H1 (cell line): ENCODE measurements around the gene DCTN2. TPM values are rescaled to one million over a fixed set of nuclear protein-coding genes. Genes with fewer than 3 reads are reported as not detected.

Source experiments
- CTCF ChIA-PET: fragments of 300-600 bp; sonication (Branson Sonifier 250); formaldehyde crosslinking; loops from one replicate; lab custom pipeline; 2021; ENCODE audit not compliant: partially characterized antibody; lab: Charles Lee
- POLR2A ChIA-PET: fragments of 300-600 bp; sonication (Branson Sonifier 250); formaldehyde crosslinking; loops from one replicate; lab custom pipeline; 2021; ENCODE audit warnings: inconsistent platforms; ENCODE audit not compliant: partially characterized antibody; lab: Charles Lee
- DNase-seq, 2 experiments: peaks; one replicate each; pipeline versions ENCODE4 v3.0.0 to v3.0.0-alpha.2; 2010 to 2022; ENCODE audit warnings: low spot score in 2 of 2, low read depth in 1 of 2, mixed read lengths in 1 of 2
- FAIRE-seq: peaks from 2 replicates; lab custom pipeline; 2011; peaks lifted over from hg19 to GRCh38; lab: Jason Lieb, UNC
- H2AFZ ChIP-seq: 2 replicates; pipeline ENCODE4 v1.8.1; 2012; ENCODE audit warnings: low read length, inconsistent platforms
- H2AK5ac ChIP-seq: 2 replicates; pipeline ENCODE4 v1.6.1; 2013; ENCODE audit warnings: low read depth, low read length
- H2BK120ac ChIP-seq: replicated peaks from 2 replicates; pipeline ENCODE3; 2013; ENCODE audit warnings: low read depth, low read length, inconsistent platforms
- H2BK12ac ChIP-seq: 2 replicates; pipeline ENCODE4 v1.6.1; 2013; ENCODE audit warnings: low read depth, low read length
- H2BK15ac ChIP-seq: 2 replicates; pipeline ENCODE4 v1.6.1; 2013; ENCODE audit warnings: low read length
- H2BK20ac ChIP-seq: 2 replicates; pipeline ENCODE4 v1.6.1; 2013; ENCODE audit warnings: low read length
- H2BK5ac ChIP-seq: 2 replicates; pipeline ENCODE4 v1.6.1; 2013; ENCODE audit warnings: low read depth, low read length
- H3K14ac ChIP-seq: 2 replicates; pipeline ENCODE4 v1.6.1; 2013; ENCODE audit warnings: inconsistent platforms; ENCODE audit not compliant: insufficient read length
- H3K18ac ChIP-seq: 2 replicates; pipeline ENCODE4 v1.6.1; 2013; ENCODE audit warnings: low read length; ENCODE audit errors: extremely low read depth
- H3K23ac ChIP-seq: 2 replicates; pipeline ENCODE4 v1.6.1; 2013; ENCODE audit warnings: inconsistent platforms; ENCODE audit not compliant: insufficient read length
- H3K23me2 ChIP-seq: 2 replicates; pipeline ENCODE4 v1.6.1; 2013; ENCODE audit warnings: low read depth, low read length
- H3K27ac ChIP-seq: 2 replicates; pipeline ENCODE4 v1.6.1; 2011; ENCODE audit warnings: low read depth, low read length, inconsistent platforms
- H3K27me3 ChIP-seq, 4 experiments: replicated peaks in 1 of 4; 1 replicate in 1 of 4; 2 replicates in 3 of 4; pipeline versions ENCODE4 v1.6.1 to v1.8.1; 2011 to 2013; ENCODE audit warnings: low read length in 3 of 4, mild to moderate bottlenecking in 3 of 4, inconsistent platforms in 2 of 4, mixed read lengths in 2 of 4, moderate library complexity in 1 of 4; ENCODE audit not compliant: control insufficient read depth in 3 of 4, insufficient read depth in 3 of 4; ENCODE audit errors: extremely low read depth in 1 of 4
- H3K36me3 ChIP-seq, 4 experiments: 2 replicates each; pipeline versions ENCODE4 v1.6.1 to v1.8.1; 2011 to 2013; ENCODE audit warnings: mild to moderate bottlenecking in 4 of 4, low read length in 3 of 4, moderate library complexity in 2 of 4, control low read depth in 1 of 4, inconsistent platforms in 1 of 4; ENCODE audit not compliant: insufficient read depth in 4 of 4, control insufficient read depth in 2 of 4
- H3K4ac ChIP-seq: replicated peaks from 2 replicates; pipeline ENCODE3; 2013; ENCODE audit warnings: low read length, low read depth, mixed read lengths, inconsistent platforms; ENCODE audit not compliant: insufficient read length
- H3K4me1 ChIP-seq, 4 experiments: replicated peaks in 1 of 4; 1 replicate in 1 of 4; 2 replicates in 3 of 4; pipeline versions ENCODE4 v1.6.1 to v1.8.1; 2011 to 2013; ENCODE audit warnings: low read length in 3 of 4, inconsistent platforms in 2 of 4, mixed read lengths in 1 of 4; ENCODE audit not compliant: insufficient read depth in 4 of 4, control insufficient read depth in 3 of 4
- H3K4me2 ChIP-seq, 2 experiments: 2 replicates each; pipeline versions ENCODE4 v1.6.1 to v1.8.1; 2011 to 2013; ENCODE audit warnings: low read depth in 2 of 2, low read length in 2 of 2, control low read depth in 1 of 2, inconsistent platforms in 1 of 2, mild to moderate bottlenecking in 1 of 2; ENCODE audit not compliant: insufficient read depth in 1 of 2
- H3K4me3 ChIP-seq, 4 experiments: fragments of 200-600, 300-600 bp in 1 of 4; sonication (generic), shearing (Covaris generic), sonication (Bioruptor Twin) in 1 of 4; 2 replicates each; pipeline versions ENCODE4 v1.5.1 to v1.8.1; 2011 to 2016; ENCODE audit warnings: low read length in 4 of 4, low read depth in 3 of 4, control low read depth in 2 of 4, inconsistent platforms in 2 of 4, mild to moderate bottlenecking in 2 of 4, mixed read lengths in 1 of 4, moderate library complexity in 1 of 4; ENCODE audit not compliant: insufficient read depth in 2 of 4; ENCODE audit errors: extremely low read depth in 1 of 4
- H3K56ac ChIP-seq: replicated peaks from 2 replicates; pipeline ENCODE3; 2013; ENCODE audit warnings: low read depth, mild to moderate bottlenecking, mixed read lengths, low read length, inconsistent platforms; ENCODE audit not compliant: insufficient read length
- H3K79me1 ChIP-seq: 2 replicates; pipeline ENCODE4 v1.6.1; 2013; ENCODE audit warnings: low read depth, low read length, control low read depth
- H3K79me2 ChIP-seq, 2 experiments: 2 replicates each; pipeline versions ENCODE4 v1.6.1 to v1.8.1; 2012 to 2013; ENCODE audit warnings: low read length in 2 of 2, mild to moderate bottlenecking in 2 of 2, inconsistent platforms in 1 of 2; ENCODE audit not compliant: insufficient read depth in 2 of 2, control insufficient read depth in 1 of 2
- H3K9ac ChIP-seq, 4 experiments: replicated peaks in 1 of 4; 1 replicate in 1 of 4; 2 replicates in 3 of 4; pipeline versions ENCODE4 v1.6.1 to v1.8.1; 2011 to 2013; ENCODE audit warnings: low read depth in 3 of 4, low read length in 3 of 4, control low read depth in 2 of 4, mild to moderate bottlenecking in 2 of 4, moderate library complexity in 2 of 4, inconsistent platforms in 1 of 4; ENCODE audit errors: extremely low read depth in 1 of 4
- H3K9me3 ChIP-seq, 2 experiments: 2 replicates each; pipeline versions ENCODE4 v1.6.1 to v1.8.1; 2012 to 2013; ENCODE audit warnings: mild to moderate bottlenecking in 2 of 2, moderate library complexity in 2 of 2, control low read depth in 1 of 2, inconsistent platforms in 1 of 2, low read depth in 1 of 2, low read length in 1 of 2, mixed read lengths in 1 of 2; ENCODE audit not compliant: insufficient read depth in 2 of 2
- H4K20me1 ChIP-seq, 2 experiments: replicated peaks in 1 of 2; 2 replicates each; pipeline versions ENCODE3 to v1.8.1; 2011 to 2013; ENCODE audit warnings: inconsistent platforms in 2 of 2, low read length in 2 of 2, mild to moderate bottlenecking in 1 of 2; ENCODE audit not compliant: insufficient read depth in 2 of 2, control insufficient read depth in 1 of 2
- H4K5ac ChIP-seq: 2 replicates; pipeline ENCODE4 v1.6.1; 2013; ENCODE audit warnings: low read length, low read depth, mixed read lengths, inconsistent platforms; ENCODE audit not compliant: insufficient read length
- H4K8ac ChIP-seq: 2 replicates; pipeline ENCODE4 v1.8.0; 2013; ENCODE audit warnings: mild to moderate bottlenecking, moderate library complexity, low read length, inconsistent platforms; ENCODE audit not compliant: insufficient read depth; ENCODE audit errors: extremely low read depth
- H4K91ac ChIP-seq: replicated peaks from 2 replicates; pipeline ENCODE3; 2013; ENCODE audit warnings: low read length, mixed read lengths, inconsistent platforms; ENCODE audit not compliant: insufficient read length
- BACH1 ChIP-seq: IDR thresholded peaks from 2 replicates; pipeline ENCODE4 v1.6.1; 2012; ENCODE audit warnings: low read length, improper control_type of control experiment
- BCL11A ChIP-seq, 2 experiments: IDR thresholded peaks; one replicate each; pipeline ENCODE4 v1.6.1; 2011; ENCODE audit warnings: low read depth in 2 of 2, low read length in 2 of 2, mild to moderate bottlenecking in 2 of 2
- CEBPB ChIP-seq: IDR thresholded peaks from 2 replicates; pipeline ENCODE4 v1.6.1; 2012; ENCODE audit warnings: low read depth, low read length
- CHD2 ChIP-seq: IDR thresholded peaks from 2 replicates; pipeline ENCODE4 v1.6.1; 2012; ENCODE audit warnings: low read length, improper control_type of control experiment
- JUN ChIP-seq: IDR thresholded peaks from 2 replicates; pipeline ENCODE4 v1.6.1; 2011; ENCODE audit warnings: low read depth, mild to moderate bottlenecking, improper control_type of control experiment, low read length
- NANOG ChIP-seq: IDR thresholded peaks from 2 replicates; pipeline ENCODE4 v1.6.1; 2011; ENCODE audit warnings: low read length, low read depth, mild to moderate bottlenecking, inconsistent platforms; ENCODE audit not compliant: insufficient read depth, poor library complexity, severe bottlenecking
- RAD21 ChIP-seq, 2 experiments: IDR thresholded peaks in 1 of 2; conservative IDR thresholded peaks in 1 of 2; 2 replicates each; pipeline ENCODE4 v1.6.1; 2011; ENCODE audit warnings: low read depth in 2 of 2, low read length in 2 of 2, improper control_type of control experiment in 1 of 2, inconsistent platforms in 1 of 2, mild to moderate bottlenecking in 1 of 2, moderate library complexity in 1 of 2
- RBBP5 ChIP-seq: IDR thresholded peaks from 2 replicates; pipeline ENCODE4 v1.7.1; 2012; ENCODE audit warnings: low read depth, mild to moderate bottlenecking, inconsistent platforms, low read length, moderate library complexity, borderline replicate concordance
- RFX5 ChIP-seq: IDR thresholded peaks from 2 replicates; pipeline ENCODE4 v1.6.1; 2011; ENCODE audit warnings: low read depth, low read length, improper control_type of control experiment, borderline replicate concordance
- RXRA ChIP-seq: IDR thresholded peaks from 2 replicates; pipeline ENCODE4 v1.6.1; 2011; ENCODE audit warnings: low read depth, mild to moderate bottlenecking, low read length, moderate library complexity; ENCODE audit not compliant: insufficient read depth
- TCF12 ChIP-seq: IDR thresholded peaks from 2 replicates; pipeline ENCODE4 v1.6.1; 2011; ENCODE audit warnings: low read depth, mild to moderate bottlenecking, low read length
- USF2 ChIP-seq: IDR thresholded peaks from 2 replicates; pipeline ENCODE4 v1.6.1; 2011; ENCODE audit warnings: low read length, improper control_type of control experiment
- whole genome bisulfite sequencing, 2 experiments: shearing (Covaris generic) in 1 of 2; methylation state at CpG; one replicate each; pipeline versions ENCODE4 v1.1.6 to v1.1.7; 2013 to 2015; ENCODE audit warnings: low lambda C conversion rate in 2 of 2, mixed read lengths in 2 of 2, inconsistent platforms in 1 of 2, low coverage in 1 of 2, missing lambda C conversion rate in 1 of 2; ENCODE audit not compliant: insufficient replicate concordance in 2 of 2, insufficient coverage in 1 of 2, insufficient read length in 1 of 2; ENCODE audit errors: extremely low coverage in 1 of 2, missing lambda C conversion rate in 1 of 2; 5-methylcytosine and 5-hydroxymethylcytosine counted together
- polyA plus RNA-seq, 7 experiments: library from polyadenylated mRNA; depleted of rRNA in 3 of 7; stranded (reverse) in 5 of 7; unstranded in 2 of 7; fragments of >200 nt in 5 of 7; fragments of 200-250 nt in 2 of 7; gene quantifications; 1 replicate in 5 of 7; 2 replicates in 1 of 7; 4 replicates in 1 of 7; pipeline versions ENCODE4 v1.2.1 to v1.2.3, GENCODE V29; 2011 to 2013; ENCODE audit warnings: missing spikeins in 2 of 7, mixed read lengths in 2 of 7
- total RNA-seq: library from RNA; stranded (reverse); fragmentation: NEBNext Ultra II Directional; extraction: Animal tissue kit (Norgen Biotek cat#: 25700); gene quantifications from 2 replicates; pipeline ENCODE4 v1.2.1, GENCODE V29; 2021

The DCTN2 gene
- total and polyA plus RNA-seq, 2 of the 8 experiments (the other 6 are each of a cell fraction or from before 2014, with no cell fraction given), result 90.3 to 91.9 TPM

DNA sequence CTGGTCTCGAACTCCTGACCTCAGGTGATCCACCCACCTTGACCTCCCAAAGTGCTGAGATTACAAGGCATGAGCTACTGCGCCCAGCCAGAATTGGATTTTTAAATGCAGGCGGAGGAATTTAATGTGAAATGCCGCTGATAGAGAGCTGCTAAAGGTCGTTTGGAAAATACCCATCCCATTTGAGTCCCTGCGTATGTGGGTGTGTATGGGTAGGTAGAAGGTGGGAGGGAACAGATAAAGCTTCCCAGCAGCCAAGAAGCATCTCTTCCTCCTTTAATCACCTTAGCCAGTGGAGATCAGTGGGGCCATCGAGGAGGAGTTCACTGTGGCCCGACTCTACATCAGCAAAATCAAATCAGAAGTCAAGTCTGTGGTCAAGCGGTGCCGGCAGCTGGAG, 27.8 kb upstream of the DCTN2 start:
- Histone ChIP-seq H3K23ac (no peak overlapping the region), H3K27ac (no peak overlapping the region), H3K23me2 (no peaks in the 10 kb centered on the region), H3K36me3 (peaks cover 21 to 72% (median 51%) of the 10 kb centered on the region in 4 experiments), H3K4ac (no peak overlapping the region), H4K8ac (no peak overlapping the region), H3K4me3 (no peak overlapping the region), H2AK5ac (no peak overlapping the region), H4K20me1 (peaks cover 0 to 7% of the 10 kb centered on the region in 2 experiments), H3K9me3 (no peaks in the 10 kb centered on the region), H2BK120ac (no peak overlapping the region), H3K14ac (no peak overlapping the region), H3K27me3 (no peaks in the 10 kb centered on the region), H3K4me2 (no peak overlapping the region), H4K5ac (no peak overlapping the region), H3K79me1 (no peaks in the 10 kb centered on the region), H2BK12ac (no peak overlapping the region), H3K79me2 (no peaks in the 10 kb centered on the region), H3K9ac (no peak overlapping the region), H3K56ac (no peak overlapping the region), H2BK20ac (no peak overlapping the region), H2AFZ (no peak overlapping the region), H2BK5ac (no peak overlapping the region), H3K4me1 (no peaks in the 10 kb centered on the region), H4K91ac (no peak overlapping the region), H2BK15ac (no peak overlapping the region), H3K18ac (no peak overlapping the region)
- no peak for TF ChIP-seq CHD2
- no peak for TF ChIP-seq RFX5
- TF ChIP-seq NANOG, result no peak
- no peak for TF ChIP-seq BCL11A (IDR thresholded peaks at IDR 0.05; ENCODE audit: low read depth in 2 of 2, low read length in 2 of 2)
- TF ChIP-seq USF2, result no peak
- TF ChIP-seq RAD21 (IDR thresholded peaks at IDR 0.05 in 1 of 2, conservative IDR thresholded peaks at IDR 0.05 in 1 of 2; ENCODE audit: low read depth in 2 of 2, low read length in 2 of 2), result no peak
- no peak for TF ChIP-seq RXRA
- no peak for TF ChIP-seq TCF12
- no peak for TF ChIP-seq RBBP5
- TF ChIP-seq JUN, result no peak
- TF ChIP-seq CEBPB, result no peak
- TF ChIP-seq BACH1, result no peak
- 79% methylated on average over 10 of the region's 10 CpGs; no CpG with 5 or more reads in 1 of the 2 experiments for WGBS, 2 experiments
- DNase-seq, result no peak
- POLR2A ChIA-PET, result interaction anchor here (0.6 to 1.7 kb wide), 7 partner anchors 10 to 151 kb away, joined by 3 to 4 read pairs (median 3); no protein-coding TSS in a partner anchor
- CTCF ChIA-PET, result interaction anchor here (0.6 to 5.0 kb wide), 8 partner anchors 9 to 158 kb away, joined by 3 to 29 read pairs (median 5); no protein-coding TSS in a partner anchor
- FAIRE-seq, result no peak
